H9 (cell line): ENCODE measurements around the gene FBXO10. TPM values are rescaled to one million over a fixed set of nuclear protein-coding genes. Genes with fewer than 3 reads are reported as not detected.

Source experiments
- DNase-seq: peaks from one replicate; pipeline ENCODE4 v3.0.0-alpha.2; 2017
- H2AFZ ChIP-seq: one replicate; pipeline ENCODE4 v1.6.1; 2013; ENCODE audit warnings: mild to moderate bottlenecking, low read length, control low read depth, moderate library complexity
- H2AK5ac ChIP-seq: 2 replicates; pipeline ENCODE4 v1.6.1; 2013; ENCODE audit warnings: low read length, control low read depth, mixed read lengths; ENCODE audit not compliant: insufficient read length
- H2BK120ac ChIP-seq: one replicate; pipeline ENCODE4 v1.6.1; 2013; ENCODE audit warnings: low read depth, mild to moderate bottlenecking, low read length, control low read depth, inconsistent platforms; ENCODE audit not compliant: poor library complexity, severe bottlenecking
- H2BK12ac ChIP-seq: 2 replicates; pipeline ENCODE4 v1.6.1; 2013; ENCODE audit warnings: low read length, control low read depth, mixed read lengths, low read depth; ENCODE audit not compliant: insufficient read length
- H2BK15ac ChIP-seq: 2 replicates; pipeline ENCODE4 v1.6.1; 2013; ENCODE audit warnings: low read depth, low read length, control low read depth
- H2BK20ac ChIP-seq: one replicate; pipeline ENCODE4 v1.6.1; 2013; ENCODE audit warnings: low read depth, mild to moderate bottlenecking, low read length, control low read depth, inconsistent platforms; ENCODE audit not compliant: poor library complexity, severe bottlenecking
- H2BK5ac ChIP-seq: 2 replicates; pipeline ENCODE4 v1.6.1; 2013; ENCODE audit warnings: low read length, control low read depth, mixed read lengths; ENCODE audit not compliant: insufficient read length
- H3K14ac ChIP-seq: 2 replicates; pipeline ENCODE4 v1.6.1; 2013; ENCODE audit warnings: low read length, control low read depth; ENCODE audit not compliant: insufficient read depth
- H3K18ac ChIP-seq: 2 replicates; pipeline ENCODE4 v1.6.1; 2013; ENCODE audit warnings: low read depth, mild to moderate bottlenecking, mixed read lengths, low read length, control low read depth; ENCODE audit not compliant: insufficient read length
- H3K23ac ChIP-seq: 2 replicates; pipeline ENCODE4 v1.6.1; 2013; ENCODE audit warnings: low read length, control low read depth, mixed read lengths, low read depth; ENCODE audit not compliant: insufficient read length
- H3K23me2 ChIP-seq: 2 replicates; pipeline ENCODE4 v1.6.1; 2013; ENCODE audit warnings: low read depth, mild to moderate bottlenecking, mixed read lengths, low read length, control low read depth; ENCODE audit not compliant: insufficient read length, poor library complexity, severe bottlenecking
- H3K27ac ChIP-seq: 2 replicates; pipeline ENCODE4 v1.5.1; 2013; ENCODE audit warnings: low read length, control low read depth, mixed read lengths, low read depth; ENCODE audit not compliant: insufficient read length
- H3K27me3 ChIP-seq: 2 replicates; pipeline ENCODE4 v1.6.1; 2013; ENCODE audit warnings: low read length, control low read depth, inconsistent platforms; ENCODE audit not compliant: insufficient read depth
- H3K4ac ChIP-seq: 2 replicates; pipeline ENCODE4 v1.6.1; 2013; ENCODE audit warnings: low read depth, mild to moderate bottlenecking, control low read depth, inconsistent platforms, low read length, moderate library complexity
- H3K4me1 ChIP-seq: 2 replicates; pipeline ENCODE4 v1.6.1; 2013; ENCODE audit warnings: low read length, control low read depth, inconsistent platforms; ENCODE audit not compliant: insufficient read depth
- H3K4me2 ChIP-seq: 2 replicates; pipeline ENCODE4 v1.6.1; 2013; ENCODE audit warnings: low read length, control low read depth, mixed read lengths; ENCODE audit not compliant: insufficient read length, insufficient read depth
- H3K56ac ChIP-seq: 2 replicates; pipeline ENCODE4 v1.6.1; 2013; ENCODE audit warnings: low read depth, mild to moderate bottlenecking, mixed read lengths, low read length, control low read depth; ENCODE audit not compliant: insufficient read length
- H3K79me1 ChIP-seq: 2 replicates; pipeline ENCODE4 v1.6.1; 2013; ENCODE audit warnings: low read depth, mild to moderate bottlenecking, moderate library complexity, low read length, control low read depth, inconsistent platforms; ENCODE audit not compliant: insufficient read depth, poor library complexity, severe bottlenecking
- H3K79me2 ChIP-seq: 2 replicates; pipeline ENCODE4 v1.6.1; 2013; ENCODE audit warnings: low read length, control low read depth, inconsistent platforms; ENCODE audit not compliant: insufficient read depth
- H3K9ac ChIP-seq: 2 replicates; pipeline ENCODE4 v1.6.1; 2013; ENCODE audit warnings: low read length, control low read depth, mixed read lengths; ENCODE audit not compliant: insufficient read length; ENCODE audit errors: extremely low read depth
- H3K9me3 ChIP-seq: one replicate; pipeline ENCODE4 v1.6.1; 2013; ENCODE audit warnings: low read depth, low read length, inconsistent platforms; ENCODE audit not compliant: control insufficient read depth
- H3T11ph ChIP-seq: one replicate; pipeline ENCODE4 v1.6.1; 2013; ENCODE audit warnings: mild to moderate bottlenecking, low read length, control low read depth, inconsistent platforms
- H4K20me1 ChIP-seq: one replicate; pipeline ENCODE4 v1.6.1; 2013; ENCODE audit not compliant: control insufficient read depth, insufficient read length, insufficient read depth
- H4K5ac ChIP-seq: 2 replicates; pipeline ENCODE4 v1.6.1; 2013; ENCODE audit warnings: low read depth, mild to moderate bottlenecking, mixed read lengths, low read length, control low read depth; ENCODE audit not compliant: insufficient read length
- H4K8ac ChIP-seq: replicated peaks from 2 replicates; pipeline ENCODE4 v1.6.1; 2013; ENCODE audit warnings: low read length, control low read depth, mixed read lengths, low read depth; ENCODE audit not compliant: insufficient read length
- H4K91ac ChIP-seq: 2 replicates; pipeline ENCODE4 v1.6.1; 2013; ENCODE audit warnings: low read depth, mild to moderate bottlenecking, moderate library complexity, mixed read lengths, low read length, control low read depth; ENCODE audit not compliant: insufficient read length
- H3K27ac Mint-ChIP-seq, 3 experiments: 2 replicates in 2 of 3; 3 replicates in 1 of 3; pipeline ENCODE4 v1.8.0; 2020 to 2021; ENCODE audit warnings: mixed read lengths in 3 of 3, mild to moderate bottlenecking in 1 of 3, moderate library complexity in 1 of 3
- H3K27me3 Mint-ChIP-seq: 2 replicates; pipeline ENCODE4 v1.8.0; 2021; ENCODE audit warnings: low read depth, mild to moderate bottlenecking, moderate library complexity, mixed read lengths
- H3K36me3 Mint-ChIP-seq, 3 experiments: 2 replicates in 2 of 3; 3 replicates in 1 of 3; pipeline ENCODE4 v1.8.0; 2020 to 2021; ENCODE audit warnings: low read depth in 3 of 3, mixed read lengths in 3 of 3; ENCODE audit not compliant: insufficient read depth in 1 of 3
- H3K4me1 Mint-ChIP-seq, 2 experiments: 2 replicates each; pipeline ENCODE4 v1.8.0; 2020; ENCODE audit warnings: mixed read lengths in 2 of 2
- H3K4me3 Mint-ChIP-seq, 2 experiments: 2 replicates in 1 of 2; 3 replicates in 1 of 2; pipeline ENCODE4 v1.8.0; 2020 to 2021; ENCODE audit warnings: mild to moderate bottlenecking in 2 of 2, mixed read lengths in 2 of 2, moderate library complexity in 1 of 2
- H3K9me3 Mint-ChIP-seq, 2 experiments: 2 replicates in 1 of 2; 3 replicates in 1 of 2; pipeline ENCODE4 v1.8.0; 2020; ENCODE audit warnings: mild to moderate bottlenecking in 2 of 2, mixed read lengths in 2 of 2, moderate library complexity in 1 of 2
- WGBS: extraction: QIAGEN DNeasy Blood & Tissue Kit; methylation state at CpG from one replicate; pipeline ENCODE4 v1.1.7; 2013; ENCODE audit warnings: missing lambda C conversion rate, low lambda C conversion rate, mixed read lengths; ENCODE audit not compliant: insufficient read length; ENCODE audit errors: extremely low coverage; 5-methylcytosine and 5-hydroxymethylcytosine counted together
- total RNA-seq: library from RNA; stranded (reverse); gene quantifications from 2 replicates; pipeline ENCODE4 v1.2.1, GENCODE V29; 2021
- TF ChIP-seq, protein P1 (sequence below): fragments of 200-600 bp; sonication (generic); conservative IDR thresholded peaks from 3 replicates; pipeline ENCODE4 v1.8.0; 2021; ENCODE audit warnings: antibody characterized with exemption, mild to moderate bottlenecking

FBXO10 gene
- total RNA-seq, 1 experiment from 2014 or later = 16.8 TPM

DNA sequence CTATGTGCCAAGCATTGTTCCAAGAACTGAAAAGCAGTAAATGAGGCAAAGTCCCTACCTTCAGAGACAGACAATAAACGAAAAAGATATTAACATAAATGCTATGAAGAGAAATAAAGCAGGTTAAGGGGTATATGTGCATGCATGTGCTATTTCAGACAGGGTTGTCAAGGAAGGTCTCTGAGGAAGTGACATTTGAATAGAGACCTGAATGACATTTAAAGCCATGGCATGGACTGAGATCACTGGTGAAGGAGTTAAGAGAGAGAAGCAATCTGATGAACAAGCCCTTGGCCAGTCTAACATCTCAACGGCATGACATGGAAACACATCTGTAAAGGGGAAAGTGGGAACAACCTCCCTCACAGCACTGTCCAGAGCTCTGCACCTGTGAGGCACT, 14.5 kb downstream of the FBXO10 start:
- no peak overlapping the region for H2AFZ ChIP-seq
- no peak overlapping the region for H3K23ac ChIP-seq
- H3K79me1 ChIP-seq = no peaks in the 10 kb centered on the region
- H4K5ac ChIP-seq = no peak overlapping the region
- no peak overlapping the region for H3K56ac ChIP-seq
- H3K23me2 ChIP-seq = no peaks in the 10 kb centered on the region
- H3K79me2 ChIP-seq = no peaks in the 10 kb centered on the region
- H3K27ac ChIP-seq = no peak overlapping the region
- H4K8ac ChIP-seq = no peak overlapping the region
- no peak overlapping the region for H3K4me3 Mint-ChIP-seq
- H2BK20ac ChIP-seq = no peak overlapping the region
- no peaks in the 10 kb centered on the region for H4K20me1 ChIP-seq
- H3K27ac Mint-ChIP-seq = 0 out of 7 replicates have a peak overlapping the region, but pooled peaks of 1 of the 3 experiments have one; percentile 46
- H4K91ac ChIP-seq = no peak overlapping the region
- H3K36me3 Mint-ChIP-seq = peaks cover 25 to 29% (median 27%) of the 10 kb centered on the region in 3 experiments
- no peak overlapping the region for H3K18ac ChIP-seq
- H2BK15ac ChIP-seq = no peak overlapping the region
- no peak overlapping the region for H3K4me2 ChIP-seq
- no peak overlapping the region for H3T11ph ChIP-seq
- no peak for DNase-seq
- H3K27me3 ChIP-seq = no peaks in the 10 kb centered on the region
- no peak overlapping the region for H3K9ac ChIP-seq
- peaks cover 29 to 52% of the 10 kb centered on the region in 2 experiments for H3K4me1 Mint-ChIP-seq
- H3K4me1 ChIP-seq = peaks cover 7% of the 10 kb centered on the region
- H3K9me3 Mint-ChIP-seq = peaks cover 23 to 24% of the 10 kb centered on the region in 2 experiments
- WGBS = no CpG with 5 or more reads among the region's 2 CpGs
- peaks cover 2% of the 10 kb centered on the region; the same call in 1 of the 2 replicates for H3K27me3 Mint-ChIP-seq
- no peak overlapping the region for H2BK5ac ChIP-seq
- H3K14ac ChIP-seq = no peak overlapping the region
- H3K9me3 ChIP-seq = no peaks in the 10 kb centered on the region
- TF ChIP-seq, protein P1, sequence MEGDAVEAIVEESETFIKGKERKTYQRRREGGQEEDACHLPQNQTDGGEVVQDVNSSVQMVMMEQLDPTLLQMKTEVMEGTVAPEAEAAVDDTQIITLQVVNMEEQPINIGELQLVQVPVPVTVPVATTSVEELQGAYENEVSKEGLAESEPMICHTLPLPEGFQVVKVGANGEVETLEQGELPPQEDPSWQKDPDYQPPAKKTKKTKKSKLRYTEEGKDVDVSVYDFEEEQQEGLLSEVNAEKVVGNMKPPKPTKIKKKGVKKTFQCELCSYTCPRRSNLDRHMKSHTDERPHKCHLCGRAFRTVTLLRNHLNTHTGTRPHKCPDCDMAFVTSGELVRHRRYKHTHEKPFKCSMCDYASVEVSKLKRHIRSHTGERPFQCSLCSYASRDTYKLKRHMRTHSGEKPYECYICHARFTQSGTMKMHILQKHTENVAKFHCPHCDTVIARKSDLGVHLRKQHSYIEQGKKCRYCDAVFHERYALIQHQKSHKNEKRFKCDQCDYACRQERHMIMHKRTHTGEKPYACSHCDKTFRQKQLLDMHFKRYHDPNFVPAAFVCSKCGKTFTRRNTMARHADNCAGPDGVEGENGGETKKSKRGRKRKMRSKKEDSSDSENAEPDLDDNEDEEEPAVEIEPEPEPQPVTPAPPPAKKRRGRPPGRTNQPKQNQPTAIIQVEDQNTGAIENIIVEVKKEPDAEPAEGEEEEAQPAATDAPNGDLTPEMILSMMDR = no peak
- no peak overlapping the region for H2BK12ac ChIP-seq
- H3K4ac ChIP-seq = no peak overlapping the region
- no peak overlapping the region for H2AK5ac ChIP-seq
- no peak overlapping the region for H2BK120ac ChIP-seq
